K562 (cell line): ENCODE results near the gene HMGXB3. TPM values are rescaled to one million over a fixed set of nuclear protein-coding genes. Genes with fewer than 3 reads are reported as not detected.

Experiments used
- MAFK ChIP-seq: IDR thresholded peaks from 2 replicates; pipeline ENCODE4 v1.6.1; 2011; ENCODE audit warnings: low read length, improper control_type of control experiment
- MGA ChIP-seq: fragments of 450-650 bp; IDR thresholded peaks from 2 replicates; pipeline ENCODE4 v1.6.1; 2016; ENCODE audit warnings: mild to moderate bottlenecking, moderate library complexity
- RCOR1 ChIP-seq, 2 experiments: IDR thresholded peaks; 2 replicates each; pipeline ENCODE4 v1.6.1; 2012; ENCODE audit warnings: low read depth in 2 of 2, low read length in 2 of 2, borderline replicate concordance in 1 of 2, improper control_type of control experiment in 1 of 2
- TCF3 ChIP-seq: sonication (generic); formaldehyde crosslinking; IDR thresholded peaks from 2 replicates; pipeline ENCODE4 v1.4.0; 2020; ENCODE audit warnings: mild to moderate bottlenecking, missing genetic modification reagents
- VEZF1 ChIP-seq: fragments of 200-800 bp; sonication (Bioruptor generic); IDR thresholded peaks from 2 replicates; pipeline ENCODE4 v1.6.1; 2017; ENCODE audit warnings: missing genetic modification characterization, missing compliant biosample characterization
- ZBTB2 ChIP-seq: fragments of 450-650 bp; IDR thresholded peaks from 2 replicates; pipeline ENCODE4 v1.6.1; 2016; ENCODE audit warnings: antibody characterized with exemption
- ZNF316 ChIP-seq: fragments of 450-650 bp; IDR thresholded peaks from 2 replicates; pipeline ENCODE4 v1.6.1; 2016
- polyA plus RNA-seq, 8 experiments: library from polyadenylated mRNA; depleted of rRNA in 4 of 8; stranded (reverse) in 5 of 8; unstranded in 3 of 8; fragments of >200 nt; fragmentation: Nextera tagmentation in 2 of 8; fragmentation: Illumina TruSeq in 1 of 8; extraction: Ambion mirVana in 2 of 8; extraction: Trizol in 1 of 8; gene quantifications; 2 replicates each; pipeline versions ENCODE4 v1.2.1 to v1.2.3, GENCODE V29; 2011 to 2014; ENCODE audit warnings: inconsistent platforms in 1 of 8, missing spikeins in 1 of 8
- total RNA-seq, 7 experiments: library from RNA; depleted of rRNA in 6 of 7; stranded (reverse); fragments of >200 nt in 6 of 7; fragmentation: Illumina TruSeq in 2 of 7; extraction: Trizol in 2 of 7; gene quantifications; 2 replicates each; pipeline versions ENCODE4 v1.2.1 to v1.2.3, GENCODE V29; 2011 to 2021; ENCODE audit warnings: low replicate concordance in 1 of 7

HMGXB3 gene
- total and polyA plus RNA-seq, 9 of the 15 experiments (the other 6 are each of a cell fraction or from before 2014, with no cell fraction given): 1.8 to 44.1 (median 32.2) TPM

GRCh38 chr5:150050172-150050811, 49.8 kb downstream of the HMGXB3 start (continued):
- TF ChIP-seq MGA (peak; percentile 98), RCOR1 (IDR thresholded peaks at IDR 0.05; ENCODE audit: borderline replicate concordance in 1 of 2, low read depth in 2 of 2, low read length in 2 of 2) (peak; percentile 17 to 89; a peak in 3 of 4 replicates), VEZF1 (CRISPR knock-in tag) (peak; percentile 55), MAFK (0 out of 2 replicates have a peak, but pooled peaks have one; percentile 6), ZNF316 (peak; percentile 46; the same call in 1 of the 2 replicates), TCF3 (CRISPR knock-in tag) (peak; percentile 93), ZBTB2 (peak; percentile 80)
